Measurements from ENCODE around the gene PDE6H. TPM values are rescaled to one million over a fixed set of nuclear protein-coding genes. Genes with fewer than 3 reads are reported as not detected.
A peak's percentile ranks its signal among the peaks of the same experiment; 100 is the strongest.

The PDE6H gene
- total RNA-seq, 1 donor: not detected

DNA sequence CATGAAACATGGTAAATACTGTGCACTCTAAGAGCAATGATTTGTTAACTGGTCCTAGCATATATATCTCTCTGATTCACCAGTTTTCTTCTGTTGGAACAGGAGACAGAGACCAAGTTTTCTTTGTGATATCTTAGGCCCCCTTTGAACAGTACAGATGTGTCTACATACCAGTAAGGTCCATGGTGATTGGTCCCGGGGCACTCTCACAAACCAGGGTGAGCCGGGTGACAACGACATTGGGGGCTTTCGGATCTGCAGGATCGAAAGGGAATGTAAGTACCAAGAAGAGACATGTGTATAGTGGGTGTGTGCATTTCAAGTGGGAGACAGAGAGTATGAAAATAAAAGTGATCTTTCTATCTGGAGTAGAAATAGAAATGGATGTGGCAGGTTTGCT lies 23.2 kb upstream of the PDE6H start:
- TF ChIP-seq, protein P1, sequence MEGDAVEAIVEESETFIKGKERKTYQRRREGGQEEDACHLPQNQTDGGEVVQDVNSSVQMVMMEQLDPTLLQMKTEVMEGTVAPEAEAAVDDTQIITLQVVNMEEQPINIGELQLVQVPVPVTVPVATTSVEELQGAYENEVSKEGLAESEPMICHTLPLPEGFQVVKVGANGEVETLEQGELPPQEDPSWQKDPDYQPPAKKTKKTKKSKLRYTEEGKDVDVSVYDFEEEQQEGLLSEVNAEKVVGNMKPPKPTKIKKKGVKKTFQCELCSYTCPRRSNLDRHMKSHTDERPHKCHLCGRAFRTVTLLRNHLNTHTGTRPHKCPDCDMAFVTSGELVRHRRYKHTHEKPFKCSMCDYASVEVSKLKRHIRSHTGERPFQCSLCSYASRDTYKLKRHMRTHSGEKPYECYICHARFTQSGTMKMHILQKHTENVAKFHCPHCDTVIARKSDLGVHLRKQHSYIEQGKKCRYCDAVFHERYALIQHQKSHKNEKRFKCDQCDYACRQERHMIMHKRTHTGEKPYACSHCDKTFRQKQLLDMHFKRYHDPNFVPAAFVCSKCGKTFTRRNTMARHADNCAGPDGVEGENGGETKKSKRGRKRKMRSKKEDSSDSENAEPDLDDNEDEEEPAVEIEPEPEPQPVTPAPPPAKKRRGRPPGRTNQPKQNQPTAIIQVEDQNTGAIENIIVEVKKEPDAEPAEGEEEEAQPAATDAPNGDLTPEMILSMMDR (IDR thresholded peaks at IDR 0.05; ENCODE audit: insufficient read depth, low read length): no peak
- DNase-seq (ENCODE audit: low read depth): no peak
- H3K4me3 ChIP-seq (ENCODE audit: low read depth, low read length): no peak overlapping the region

DNA sequence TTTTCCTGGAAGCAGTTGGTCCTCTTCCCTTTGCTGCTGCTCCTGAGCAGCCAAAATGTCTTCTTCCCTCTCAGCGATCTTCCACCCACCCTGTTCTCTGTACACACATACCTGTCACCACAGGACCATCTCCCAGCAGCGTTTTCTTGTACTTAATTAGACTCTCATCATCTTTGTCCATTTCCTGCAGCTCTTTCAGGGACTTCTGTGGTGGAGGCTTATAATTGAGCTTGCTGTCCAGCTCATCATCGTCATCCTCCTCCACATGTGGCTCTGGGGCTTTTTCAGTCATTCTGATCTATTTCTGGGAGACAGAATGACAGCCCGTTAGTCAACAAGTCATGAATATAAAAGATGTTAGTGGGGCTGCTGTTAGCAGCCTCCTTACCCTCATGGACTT lies 22.4 kb upstream of the PDE6H start:
- H3K4me3 ChIP-seq (ENCODE audit: low read depth, low read length): no peak overlapping the region
- TF ChIP-seq, protein P1 (IDR thresholded peaks at IDR 0.05; ENCODE audit: insufficient read depth, low read length): no peak
- no peak for DNase-seq (ENCODE audit: low read depth)

DNA sequence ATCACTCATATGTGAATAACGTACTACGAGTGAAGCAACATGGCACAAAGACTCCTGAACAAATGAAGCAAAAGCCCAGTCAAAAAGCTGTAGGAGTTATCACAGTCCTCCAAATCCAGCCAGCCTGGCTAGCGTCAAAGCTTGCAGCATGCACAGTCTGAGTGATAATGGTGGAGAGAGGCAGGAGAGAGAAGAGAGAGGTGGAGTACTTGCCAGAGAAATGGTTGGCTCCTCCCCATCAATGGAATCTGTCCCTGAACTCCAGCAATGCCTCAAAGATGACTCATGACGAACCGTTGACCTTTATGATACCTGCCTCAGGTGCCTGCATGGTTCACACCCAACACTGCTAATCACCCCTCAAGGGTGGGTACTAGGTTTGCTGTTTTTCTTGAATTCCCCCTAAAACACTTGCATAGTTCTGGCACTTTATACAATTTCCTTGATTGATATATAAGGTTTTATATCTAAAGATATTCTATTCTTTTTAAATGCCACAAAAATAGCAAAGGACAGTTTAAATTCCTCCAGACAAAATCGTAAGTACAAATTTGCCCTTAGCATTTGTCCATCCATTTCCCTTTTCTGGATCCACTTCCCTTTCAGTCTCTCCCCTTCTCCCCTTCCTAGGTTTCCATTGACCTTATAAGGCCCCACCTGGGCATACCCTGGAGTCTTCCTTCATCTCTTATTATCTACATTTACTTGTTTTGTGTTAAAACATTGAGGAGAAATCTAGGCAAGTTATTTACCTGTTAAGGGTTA lies 21.7 kb upstream of the PDE6H start:
- TF ChIP-seq, protein P1 (IDR thresholded peaks at IDR 0.05; ENCODE audit: insufficient read depth, low read length): no peak
- no peak for DNase-seq (ENCODE audit: low read depth)
- H3K4me3 ChIP-seq (ENCODE audit: low read depth, low read length): no peak overlapping the region

DNA sequence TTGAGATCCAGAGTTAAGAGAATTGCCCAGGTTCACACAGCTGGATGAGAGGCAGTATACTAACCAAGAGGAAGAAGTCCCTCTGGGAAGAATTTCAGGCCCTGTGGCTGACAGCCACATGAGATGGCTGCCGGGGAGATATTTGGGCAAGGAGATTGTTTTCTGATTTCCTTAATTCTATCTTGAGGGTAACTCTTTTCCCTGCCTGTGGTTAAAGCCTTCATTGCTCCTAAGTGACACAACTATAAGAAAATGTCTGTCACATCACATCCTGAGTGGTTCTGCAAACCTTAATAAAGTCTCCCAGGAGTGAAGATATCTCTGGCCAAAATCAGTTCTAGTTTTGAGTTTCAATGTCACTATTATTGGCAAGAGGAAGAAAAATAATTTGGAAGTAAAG lies 21.0 kb upstream of the PDE6H start:
- TF ChIP-seq, protein P1 (IDR thresholded peaks at IDR 0.05; ENCODE audit: insufficient read depth, low read length): no peak
- no peak overlapping the region for H3K4me3 ChIP-seq (ENCODE audit: low read depth, low read length)
- DNase-seq (ENCODE audit: low read depth): no peak

DNA sequence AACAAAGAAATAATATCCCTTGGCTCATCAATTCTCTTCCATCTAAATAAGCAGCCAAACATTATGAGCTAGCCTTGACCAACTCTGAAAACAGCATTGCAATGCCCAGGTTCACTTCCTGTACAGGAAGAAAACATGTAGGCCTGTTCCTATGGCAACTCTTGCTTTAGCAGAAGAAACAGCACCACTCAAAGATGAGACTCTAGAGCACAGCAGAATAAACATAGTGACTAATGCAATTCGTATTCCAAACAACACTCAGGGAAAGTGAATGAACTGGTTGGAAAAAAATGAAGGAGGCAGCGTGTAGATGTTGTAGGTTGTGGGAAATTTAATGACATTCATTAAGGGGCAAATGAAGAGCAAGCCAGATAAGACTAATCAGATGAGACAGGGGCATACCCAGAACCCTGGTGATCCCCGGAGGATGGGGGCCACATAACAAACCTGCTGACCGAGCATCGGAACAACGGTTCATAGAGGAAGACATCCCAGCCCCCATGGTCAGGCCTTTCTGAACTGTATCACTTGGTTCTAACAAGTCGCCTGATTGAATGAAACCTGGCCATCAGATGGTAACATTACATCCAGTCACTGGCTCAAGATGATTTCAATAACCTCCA lies 20.4 kb upstream of the PDE6H start:
- TF ChIP-seq, protein P1 (IDR thresholded peaks at IDR 0.05; ENCODE audit: insufficient read depth, low read length): no peak
- DNase-seq (ENCODE audit: low read depth): peak; percentile 68
- no peak overlapping the region for H3K4me3 ChIP-seq (ENCODE audit: low read depth, low read length)

DNA sequence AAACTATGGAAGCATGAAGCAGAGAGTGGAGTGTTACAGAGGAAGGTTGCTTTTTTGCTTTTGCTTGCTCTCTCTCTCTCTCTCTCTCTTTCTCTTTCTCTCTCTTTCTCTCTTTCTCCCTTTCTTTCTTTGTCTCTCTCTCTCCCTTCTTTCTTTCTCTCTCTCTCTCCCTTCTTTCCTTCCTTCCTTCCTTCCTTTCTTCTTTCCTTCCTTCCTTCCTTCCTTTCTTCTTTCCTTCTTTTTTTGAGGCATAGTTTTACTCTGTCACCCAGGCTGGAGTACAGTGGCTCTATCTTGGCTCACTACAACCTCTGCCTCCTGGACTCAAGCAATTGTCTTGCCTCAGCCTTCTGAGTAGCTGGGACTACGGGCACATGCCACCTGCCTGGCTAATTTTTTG lies 19.1 kb upstream of the PDE6H start:
- H3K4me3 ChIP-seq (ENCODE audit: low read depth, low read length): no peak overlapping the region
- DNase-seq (ENCODE audit: low read depth): no peak
- TF ChIP-seq, protein P1 (IDR thresholded peaks at IDR 0.05; ENCODE audit: insufficient read depth, low read length): no peak
